ENCODE data around the gene SLC1A7.

DNA sequence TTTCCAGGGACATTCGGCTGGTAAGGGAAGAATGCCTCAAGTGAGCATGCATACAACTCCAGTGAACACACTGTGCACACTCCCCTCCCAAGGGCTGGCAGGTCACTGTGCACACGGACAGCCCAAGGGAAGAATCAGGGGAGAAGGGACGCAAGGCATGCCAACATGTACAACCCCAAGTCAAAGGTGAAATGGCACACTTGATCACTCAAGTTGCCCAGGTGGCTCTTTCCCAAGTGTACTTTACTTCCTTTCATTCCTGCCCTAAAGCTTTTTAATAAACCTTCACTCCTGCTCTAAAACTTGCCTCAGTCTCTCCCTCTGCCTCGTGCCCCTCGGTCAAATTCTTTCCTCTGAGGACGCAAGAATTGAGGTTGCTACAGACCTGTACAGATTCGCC lies 13.5 kb upstream of the SLC1A7 start:
- TF ChIP-seq CTCF (IDR thresholded peaks at IDR 0.05) (no peak), POLR2AphosphoS5 (IDR thresholded peaks at IDR 0.05) (no peak), POLR2A (IDR thresholded peaks at IDR 0.05; ENCODE audit: low read depth) (no peak), EP300 (IDR thresholded peaks at IDR 0.05) (no peak)

Data from esophagus muscularis mucosa (tissue), 4 donors.